Measurements from ENCODE around the gene ADGRV1.

GRCh38 chr5:90637731-90638130, 79.1 kb downstream of the ADGRV1 start:
- TF ChIP-seq POLR2A (IDR thresholded peaks at IDR 0.05) (no peak), CTCF (IDR thresholded peaks at IDR 0.05) (no peak)
